ENCODE results near the gene PRRT2. TPM values are rescaled to one million over a fixed set of nuclear protein-coding genes. Genes with fewer than 3 reads are reported as not detected.
"Not testable (repeated sequence)": the region's sequence is repeated elsewhere in the genome, so short reads cannot be mapped to it uniquely, and the experiment has no call there.

PRRT2 gene
- total RNA-seq, 4 donors from 2014 or later: 1.1 to 3.6 (median 1.4) TPM; not detected in 1

GRCh38 chr16:29790183-29790948 lies 21.6 kb upstream of the PRRT2 start, which contains the start of gene KIF22:
Gene KIF22 (plus strand): TSS chr16:29790751. CDS start chr16:29790760, 9 bp downstream.
- peak within 1 kb of the TSS; percentile 90 for H3K4me3 ChIP-seq (ENCODE audit: low read depth, poor library complexity, severe bottlenecking)
- DNase-seq (ENCODE audit: low spot score in 2 of 2): peak; percentile 99 to 100
- TF ChIP-seq POLR2A (IDR thresholded peaks at IDR 0.05): no peak
- TF ChIP-seq CTCF (IDR thresholded peaks at IDR 0.05): peak in 1 of 3 donors; percentile 69
- 0 to 1% methylated on average over 50 to 57 of the region's 67 CpGs for WGBS, 2 donors
- intact Hi-C loops (cut with DNase I; ENCODE audit: low total_unique reads): no loop called here

- H3K4me3 ChIP-seq (ENCODE audit: low read depth, poor library complexity, severe bottlenecking): peak overlapping the region; percentile 90
- WGBS, 2 donors: 2 to 3% methylated on average over 28 to 31 of the region's 31 CpGs
- DNase-seq (ENCODE audit: low spot score in 2 of 2): no peak
- TF ChIP-seq CTCF (IDR thresholded peaks at IDR 0.05) (no peak), POLR2A (IDR thresholded peaks at IDR 0.05) (no peak)
- intact Hi-C loops (cut with DNase I; ENCODE audit: low total_unique reads): no loop called here
Observed at GRCh38 chr16:29790949-29791844, 20.8 kb upstream of the PRRT2 start.

- H3K4me3 ChIP-seq (ENCODE audit: low read depth, poor library complexity, severe bottlenecking): no peak overlapping the region
- intact Hi-C loops (cut with DNase I; ENCODE audit: low total_unique reads): no loop called here
- DNase-seq (ENCODE audit: low spot score in 2 of 2): no peak
- 49 to 54% methylated on average over 9 of the region's 9 CpGs for WGBS, 2 donors
- TF ChIP-seq POLR2A (IDR thresholded peaks at IDR 0.05): no peak
- no peak for TF ChIP-seq CTCF (IDR thresholded peaks at IDR 0.05)
Observed at GRCh38 chr16:29791845-29792807, 19.9 kb upstream of the PRRT2 start.

GRCh38 chr16:29793153-29793552 lies 18.8 kb upstream of the PRRT2 start:
- WGBS, 2 donors: 87 to 91% methylated on average over 18 of the region's 18 CpGs
- H3K4me3 ChIP-seq (ENCODE audit: low read depth, poor library complexity, severe bottlenecking); DNase-seq (ENCODE audit: low spot score in 2 of 2); intact Hi-C loops (cut with DNase I; ENCODE audit: low total_unique reads): not testable (repeated sequence)

GRCh38 chr16:29794231-29794710 lies 17.7 kb upstream of the PRRT2 start:
- TF ChIP-seq CTCF (IDR thresholded peaks at IDR 0.05): no peak
- no peak for TF ChIP-seq POLR2A (IDR thresholded peaks at IDR 0.05)
- WGBS, 2 donors: 97 to 99% methylated on average over 3 of the region's 3 CpGs
- no peak overlapping the region for H3K4me3 ChIP-seq (ENCODE audit: low read depth, poor library complexity, severe bottlenecking)
- intact Hi-C loops (cut with DNase I; ENCODE audit: low total_unique reads): no loop called here
- no peak for DNase-seq (ENCODE audit: low spot score in 2 of 2)

All from lower leg skin (tissue), 4 donors.